Upper lobe of left lung (tissue), 6 donors: Measurements from ENCODE around the gene TTLL1. TPM values are rescaled to one million over a fixed set of nuclear protein-coding genes. Genes with fewer than 3 reads are reported as not detected.
A peak's percentile ranks its signal among the peaks of the same experiment; 100 is the strongest.

Source experiments
- ATAC-seq, 2 donors: fragments of 200-7000 bp; cut with Tn5 transposase; one replicate each; pipeline ENCODE4 v1.9.1; 2022; ENCODE audit warnings: mild to moderate bottlenecking in 2 of 2, moderate library complexity in 2 of 2; ENCODE audit not compliant: low FRiP score in 2 of 2
- DNase-seq, 2 donors: peaks; one replicate each; pipeline ENCODE4 v3.0.0-alpha.2; 2019 to 2020
- H3K27ac ChIP-seq, 4 donors: fragments of 200-600 bp; sonication (generic); one replicate each; pipeline ENCODE4 v1.5.1; 2016 to 2019
- H3K27me3 ChIP-seq, 4 donors: fragments of 200-600 bp; sonication (generic); one replicate each; pipeline ENCODE4 v1.5.1; 2017 to 2019
- H3K36me3 ChIP-seq, 4 donors: fragments of 200-600 bp; sonication (generic); one replicate each; pipeline ENCODE4 v1.5.1; 2016 to 2019
- H3K4me1 ChIP-seq, 4 donors: fragments of 200-600 bp; sonication (generic); one replicate each; pipeline ENCODE4 v1.5.1; 2018 to 2019
- H3K4me3 ChIP-seq, 4 donors: fragments of 200-600 bp; sonication (generic); one replicate each; pipeline ENCODE4 v1.5.1; 2017 to 2019; ENCODE audit warnings: mild to moderate bottlenecking in 2 of 4, moderate library complexity in 1 of 4
- H3K9me3 ChIP-seq, 4 donors: fragments of 200-600 bp; sonication (generic); one replicate each; pipeline ENCODE4 v1.5.1; 2018 to 2019
- EP300 ChIP-seq, 4 donors: sonication (generic); formaldehyde crosslinking; IDR thresholded peaks; one replicate each; pipeline ENCODE4 v1.5.1; 2017; ENCODE audit warnings: antibody characterized with exemption in 4 of 4, control low read depth in 2 of 4
- POLR2A ChIP-seq, 4 donors: fragments of 450-650 bp; IDR thresholded peaks; one replicate each; pipeline ENCODE4 v1.5.1; 2016 to 2017; ENCODE audit warnings: antibody characterized with exemption in 4 of 4, mild to moderate bottlenecking in 2 of 4
- POLR2AphosphoS5 ChIP-seq, 2 donors: sonication (generic); formaldehyde crosslinking; IDR thresholded peaks; one replicate each; pipeline ENCODE4 v1.5.1; 2017; ENCODE audit warnings: antibody characterized with exemption in 2 of 2
- WGBS, 2 donors: methylation state at CpG; one replicate each; pipeline ENCODE4 v1.1.5; 2017 to 2018; 5-methylcytosine and 5-hydroxymethylcytosine counted together
- total RNA-seq, 6 donors: library from RNA; depleted of rRNA in 4 of 6; stranded (reverse); fragments of >200 nt in 4 of 6; gene quantifications; one replicate each; pipeline versions ENCODE4 v1.1.0 to v1.2.1, GENCODE V29; 2016 to 2021
- TF ChIP-seq, protein P1 (sequence below), 6 experiments: fragments of 450-650 bp in 4 of 6; fragments of 200-600 bp in 2 of 6; sonication (generic) in 2 of 6; IDR thresholded peaks; one replicate each; pipeline ENCODE4 v1.5.1; 2016 to 2019; ENCODE audit warnings: antibody characterized with exemption in 6 of 6
- donor health status: DM: no; HTN: no; CAD: no; lungs with moderate emphysema.
- donor health status: DM: no; HTN: yes; CAD: no; lungs with severe emphysema.

Gene TTLL1
- total RNA-seq, 6 donors from 2014 or later, result 1.0 to 5.7 (median 4.8) TPM

DNA sequence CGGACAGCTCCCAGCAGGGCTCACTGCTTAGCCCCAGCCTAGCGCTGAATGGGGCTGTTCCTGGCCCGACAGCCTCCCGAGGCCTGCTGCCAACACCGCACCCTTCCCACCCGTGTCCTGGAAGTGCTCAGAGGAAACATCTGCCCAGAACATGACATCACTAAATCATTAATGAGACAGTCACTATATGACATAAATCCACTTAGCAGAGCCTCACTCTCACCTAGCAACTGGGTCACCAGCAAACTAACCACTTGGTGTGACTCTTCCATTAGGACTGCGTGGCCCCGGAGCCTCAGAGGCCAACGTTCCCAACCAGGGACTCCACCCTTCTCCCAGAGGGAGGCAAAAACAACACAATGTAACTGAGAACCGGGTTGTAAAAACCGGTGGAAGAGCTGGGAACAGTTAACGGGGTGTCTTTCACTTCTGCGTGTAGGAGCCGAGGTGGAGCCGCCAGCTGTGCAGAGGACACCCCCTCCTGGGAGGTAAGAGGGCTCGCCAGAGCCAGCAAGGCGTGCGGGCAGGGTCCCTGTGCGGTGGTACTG lies 52.8 kb downstream of the TTLL1 start:
- peak; percentile 84 to 90 for ATAC-seq
- Histone ChIP-seq H3K4me1 (peaks cover 0 to 9% (median 6%) of the 10 kb centered on the region in 4 donors), H3K4me3 (no peak overlapping the region), H3K27me3 (no peaks in the 10 kb centered on the region), H3K27ac (peak overlapping the region in 2 of 4 donors; percentile 40 to 78), H3K9me3 (no peaks in the 10 kb centered on the region), H3K36me3 (no peaks in the 10 kb centered on the region)
- 61 to 64% methylated on average over 11 to 19 of the region's 19 CpGs for WGBS, 2 donors
- no peak for TF ChIP-seq POLR2A (IDR thresholded peaks at IDR 0.05)
- TF ChIP-seq POLR2AphosphoS5 (IDR thresholded peaks at IDR 0.05), result peak; percentile 48 to 76
- peak in 2 of 4 donors; percentile 41 to 55 for TF ChIP-seq EP300 (IDR thresholded peaks at IDR 0.05)
- TF ChIP-seq, protein P1, sequence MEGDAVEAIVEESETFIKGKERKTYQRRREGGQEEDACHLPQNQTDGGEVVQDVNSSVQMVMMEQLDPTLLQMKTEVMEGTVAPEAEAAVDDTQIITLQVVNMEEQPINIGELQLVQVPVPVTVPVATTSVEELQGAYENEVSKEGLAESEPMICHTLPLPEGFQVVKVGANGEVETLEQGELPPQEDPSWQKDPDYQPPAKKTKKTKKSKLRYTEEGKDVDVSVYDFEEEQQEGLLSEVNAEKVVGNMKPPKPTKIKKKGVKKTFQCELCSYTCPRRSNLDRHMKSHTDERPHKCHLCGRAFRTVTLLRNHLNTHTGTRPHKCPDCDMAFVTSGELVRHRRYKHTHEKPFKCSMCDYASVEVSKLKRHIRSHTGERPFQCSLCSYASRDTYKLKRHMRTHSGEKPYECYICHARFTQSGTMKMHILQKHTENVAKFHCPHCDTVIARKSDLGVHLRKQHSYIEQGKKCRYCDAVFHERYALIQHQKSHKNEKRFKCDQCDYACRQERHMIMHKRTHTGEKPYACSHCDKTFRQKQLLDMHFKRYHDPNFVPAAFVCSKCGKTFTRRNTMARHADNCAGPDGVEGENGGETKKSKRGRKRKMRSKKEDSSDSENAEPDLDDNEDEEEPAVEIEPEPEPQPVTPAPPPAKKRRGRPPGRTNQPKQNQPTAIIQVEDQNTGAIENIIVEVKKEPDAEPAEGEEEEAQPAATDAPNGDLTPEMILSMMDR (IDR thresholded peaks at IDR 0.05), result no peak
- peak; percentile 36 to 85 for DNase-seq

DNA sequence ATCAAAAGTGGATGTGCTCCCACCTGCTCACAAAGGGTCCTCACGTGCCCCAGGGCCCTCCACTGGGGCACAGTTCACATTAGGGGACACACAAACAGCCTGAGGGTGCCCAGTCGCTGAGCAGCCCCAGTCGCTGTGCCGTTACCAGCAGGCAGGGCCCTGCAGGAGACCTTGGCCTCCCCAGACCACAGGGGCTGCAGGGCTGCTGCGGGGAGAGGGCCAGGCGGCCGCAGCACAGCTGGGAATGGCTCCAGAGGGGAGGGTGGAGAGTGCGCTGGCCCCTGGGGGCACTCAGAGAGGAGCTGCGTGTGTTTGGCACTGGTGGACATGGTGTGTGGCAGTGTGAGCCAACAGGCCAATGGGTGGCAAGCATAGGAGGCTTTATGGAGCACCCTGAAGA lies 53.9 kb downstream of the TTLL1 start:
- 91 to 100% methylated on average over 5 to 7 of the region's 9 CpGs for WGBS, 2 donors
- Histone ChIP-seq H3K9me3 (no peaks in the 10 kb centered on the region), H3K4me3 (no peak overlapping the region), H3K4me1 (peaks cover 0 to 9% (median 6%) of the 10 kb centered on the region in 4 donors), H3K27me3 (no peaks in the 10 kb centered on the region), H3K27ac (no peak overlapping the region), H3K36me3 (no peaks in the 10 kb centered on the region)
- ATAC-seq (no peak), DNase-seq (no peak)
- TF ChIP-seq POLR2A (IDR thresholded peaks at IDR 0.05) (no peak), POLR2AphosphoS5 (IDR thresholded peaks at IDR 0.05) (no peak), EP300 (IDR thresholded peaks at IDR 0.05) (no peak)
- TF ChIP-seq, protein P1 (IDR thresholded peaks at IDR 0.05), result no peak

GRCh38 chr22:43031617-43032016 lies 57.6 kb downstream of the TTLL1 start:
- H3K27ac ChIP-seq, result no peak overlapping the region
- no peaks in the 10 kb centered on the region for H3K9me3 ChIP-seq
- no peak for TF ChIP-seq POLR2AphosphoS5 (IDR thresholded peaks at IDR 0.05)
- no peak for TF ChIP-seq EP300 (IDR thresholded peaks at IDR 0.05)
- no peak for TF ChIP-seq POLR2A (IDR thresholded peaks at IDR 0.05)
- TF ChIP-seq, protein P1 (IDR thresholded peaks at IDR 0.05), result no peak
- WGBS, 2 donors, result 62 to 92% methylated on average over 3 of the region's 3 CpGs
- H3K4me3 ChIP-seq, result no peak overlapping the region
- peaks cover 0 to 9% (median 5%) of the 10 kb centered on the region in 4 donors for H3K4me1 ChIP-seq
- no peak for ATAC-seq
- H3K27me3 ChIP-seq, result no peaks in the 10 kb centered on the region
- no peak for DNase-seq
- no peaks in the 10 kb centered on the region for H3K36me3 ChIP-seq

DNA sequence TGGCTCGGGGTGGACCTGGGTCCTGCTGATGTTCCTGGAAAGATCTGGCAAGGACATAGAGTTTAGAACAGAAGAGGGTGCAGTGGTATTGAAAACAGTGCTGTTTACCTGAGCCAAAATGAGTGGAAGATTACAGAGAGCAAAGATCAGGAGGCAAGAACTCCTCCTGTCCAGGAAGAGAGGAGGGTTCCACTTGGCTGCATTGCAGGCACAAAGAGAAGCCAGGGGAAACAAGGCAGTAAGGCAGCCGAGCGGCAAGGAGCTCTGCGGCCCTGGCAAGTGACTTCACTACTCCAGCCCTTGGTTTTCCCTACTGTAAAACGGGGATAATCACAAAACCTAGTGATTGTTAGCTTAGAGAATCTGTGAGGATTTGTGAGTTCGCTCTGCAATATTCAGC lies 70.6 kb downstream of the TTLL1 start:
- 82 to 84% methylated on average over 6 of the region's 6 CpGs for WGBS, 2 donors
- H3K27ac ChIP-seq, result peak overlapping the region in 3 of 4 donors; percentile 30 to 90 (median 84)
- no peaks in the 10 kb centered on the region for H3K36me3 ChIP-seq
- H3K27me3 ChIP-seq, result no peaks in the 10 kb centered on the region
- TF ChIP-seq POLR2A (IDR thresholded peaks at IDR 0.05) (no peak), POLR2AphosphoS5 (IDR thresholded peaks at IDR 0.05) (no peak), EP300 (IDR thresholded peaks at IDR 0.05) (peak in 1 of 4 donors; percentile 52)
- TF ChIP-seq, protein P1 (IDR thresholded peaks at IDR 0.05), result no peak
- ATAC-seq (no peak), DNase-seq (no peak)
- peaks cover 13 to 31% (median 24%) of the 10 kb centered on the region in 4 donors for H3K4me1 ChIP-seq
- no peaks in the 10 kb centered on the region for H3K9me3 ChIP-seq
- no peak overlapping the region for H3K4me3 ChIP-seq
